ENCODE results near the gene VIPAS39.
A peak's percentile ranks its signal among the peaks of the same experiment; 100 is the strongest.

VIPAS39 gene

GRCh38 chr14:77457522-77458248 lies at the start of gene VIPAS39, which contains the start of gene AHSA1:
Gene VIPAS39, minus strand, starts transcription at chr14:77457601. Its CDS starts 3,499 bp downstream, at chr14:77454102.
Gene AHSA1, plus strand, starts transcription at chr14:77458093. Its CDS starts 97 bp downstream, at chr14:77458190.
- TF ChIP-seq MAX (IDR thresholded peaks at IDR 0.05; ENCODE audit: low read depth, low read length) (peak; percentile 82), POLR2A (IDR thresholded peaks at IDR 0.05; ENCODE audit: extremely low read depth, insufficient read length) (peak; percentile 75), CTCF (IDR thresholded peaks at IDR 0.05; ENCODE audit: low read depth, low read length) (no peak), MYC (IDR thresholded peaks at IDR 0.05; ENCODE audit: low read depth, low read length) (peak; percentile 77)
- peak within 1 kb of the TSS; percentile 81 for H3K4me3 ChIP-seq (ENCODE audit: low read depth, low read length)
- DNase-seq (ENCODE audit: low read depth): peak; percentile 99

GRCh38 chr14:77505031-77505430 lies 47.6 kb upstream of the VIPAS39 start:
- TF ChIP-seq MYC (IDR thresholded peaks at IDR 0.05; ENCODE audit: low read depth, low read length) (no peak), CTCF (IDR thresholded peaks at IDR 0.05; ENCODE audit: low read depth, low read length) (no peak), POLR2A (IDR thresholded peaks at IDR 0.05; ENCODE audit: extremely low read depth, insufficient read length) (no peak), MAX (IDR thresholded peaks at IDR 0.05; ENCODE audit: low read depth, low read length) (no peak)
- H3K4me3 ChIP-seq (ENCODE audit: low read depth, low read length): no peak overlapping the region
- DNase-seq (ENCODE audit: low read depth): no peak

- H3K4me3 ChIP-seq (ENCODE audit: low read depth, low read length): no peak overlapping the region
- DNase-seq (ENCODE audit: low read depth): no peak
- TF ChIP-seq CTCF (IDR thresholded peaks at IDR 0.05; ENCODE audit: low read depth, low read length): no peak
- no peak for TF ChIP-seq MYC (IDR thresholded peaks at IDR 0.05; ENCODE audit: low read depth, low read length)
- TF ChIP-seq POLR2A (IDR thresholded peaks at IDR 0.05; ENCODE audit: extremely low read depth, insufficient read length): no peak
- TF ChIP-seq MAX (IDR thresholded peaks at IDR 0.05; ENCODE audit: low read depth, low read length): no peak
These were observed 45.7 kb upstream of the VIPAS39 start for GRCh38 chr14:77503138-77503537.

GRCh38 chr14:77502109-77502782 lies 44.8 kb upstream of the VIPAS39 start:
- no peak overlapping the region for H3K4me3 ChIP-seq (ENCODE audit: low read depth, low read length)
- TF ChIP-seq CTCF (IDR thresholded peaks at IDR 0.05; ENCODE audit: low read depth, low read length) (no peak), MYC (IDR thresholded peaks at IDR 0.05; ENCODE audit: low read depth, low read length) (no peak), MAX (IDR thresholded peaks at IDR 0.05; ENCODE audit: low read depth, low read length) (no peak), POLR2A (IDR thresholded peaks at IDR 0.05; ENCODE audit: extremely low read depth, insufficient read length) (no peak)
- DNase-seq (ENCODE audit: low read depth): no peak

DNA sequence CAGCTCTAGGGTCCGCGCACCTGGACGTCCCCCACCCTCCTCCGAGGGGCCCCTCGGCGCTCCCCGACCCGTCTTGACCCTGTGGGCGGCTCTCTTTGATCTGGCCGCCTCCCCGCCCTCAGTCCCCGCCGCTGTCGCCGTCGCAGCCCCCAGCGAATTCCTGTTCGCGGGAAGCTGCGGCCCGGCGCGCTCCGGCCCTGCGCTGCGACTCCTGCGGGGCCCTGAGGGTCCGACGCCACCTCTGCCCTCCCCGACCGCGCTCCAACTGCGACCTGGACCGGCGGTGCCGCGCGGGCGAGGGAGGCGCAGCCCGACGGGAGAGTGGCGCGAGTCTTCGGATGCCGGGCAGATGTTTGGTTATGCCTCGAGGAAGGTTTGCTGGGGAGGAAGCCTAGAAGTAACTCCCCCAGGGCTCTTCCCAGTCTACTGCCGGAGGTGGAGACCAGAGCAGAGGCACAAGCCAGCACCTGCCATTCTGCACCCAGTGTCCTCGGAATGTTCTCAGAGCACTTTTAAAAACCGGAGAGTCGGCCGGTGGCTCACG lies 41.7 kb upstream of the VIPAS39 start:
- TF ChIP-seq POLR2A (IDR thresholded peaks at IDR 0.05; ENCODE audit: extremely low read depth, insufficient read length): no peak
- TF ChIP-seq MAX (IDR thresholded peaks at IDR 0.05; ENCODE audit: low read depth, low read length): no peak
- TF ChIP-seq CTCF (IDR thresholded peaks at IDR 0.05; ENCODE audit: low read depth, low read length): no peak
- no peak for TF ChIP-seq MYC (IDR thresholded peaks at IDR 0.05; ENCODE audit: low read depth, low read length)
- peak; percentile 9 for DNase-seq (ENCODE audit: low read depth)
- H3K4me3 ChIP-seq (ENCODE audit: low read depth, low read length): no peak overlapping the region
